Fibroblast of the aortic adventitia (primary cell): ENCODE measurements around the gene ADAMTSL2. TPM values are rescaled to one million over a fixed set of nuclear protein-coding genes. Genes with fewer than 3 reads are reported as not detected.

Experiments
- DNase-seq: peaks from one replicate; pipeline ENCODE4 v3.0.0-alpha.2; 2010; ENCODE audit warnings: low read depth
- H3K4me3 ChIP-seq: 2 replicates; pipeline ENCODE4 v1.5.1; 2011; ENCODE audit warnings: low read depth, mild to moderate bottlenecking, control low read depth, low read length, moderate library complexity
- CTCF ChIP-seq: IDR thresholded peaks from 2 replicates; pipeline ENCODE4 v1.5.1; 2011; ENCODE audit warnings: mild to moderate bottlenecking, low read length, control low read depth, inconsistent platforms; ENCODE audit not compliant: insufficient read depth
- total RNA-seq: library from RNA; depleted of rRNA; stranded (reverse); fragments of >200 nt; gene quantifications from 2 replicates; pipeline ENCODE4 v1.2.3, GENCODE V29; 2012; ENCODE audit warnings: low replicate concordance

ADAMTSL2 gene
- 0.16 TPM in 1 of 2 replicates, not detected in the other for total RNA-seq

- no peak for TF ChIP-seq CTCF
- peak; percentile 45 for DNase-seq
These were observed at the start of gene ADAMTSL2 for GRCh38 chr9:133534346-133535291. Gene ADAMTSL2, plus strand, starts transcription at chr9:133534704. Its CDS starts 2,009 bp downstream, at chr9:133536713.

GRCh38 chr9:133485531-133486260, 48.8 kb upstream of the ADAMTSL2 start:
- no peak for TF ChIP-seq CTCF
- H3K4me3 ChIP-seq = no peak overlapping the region
- DNase-seq = no peak

More at GRCh38 chr9:133534346-133535291, at the start of gene ADAMTSL2:
- no peak within 1 kb of the TSS for H3K4me3 ChIP-seq

GRCh38 chr9:133487331-133487725, 47.2 kb upstream of the ADAMTSL2 start:
- no peak overlapping the region for H3K4me3 ChIP-seq
- no peak for TF ChIP-seq CTCF
- no peak for DNase-seq

GRCh38 chr9:133488686-133489252, 45.7 kb upstream of the ADAMTSL2 start:
- no peak for DNase-seq
- H3K4me3 ChIP-seq = no peak overlapping the region
- no peak for TF ChIP-seq CTCF

GRCh38 chr9:133489253-133490190, 45.0 kb upstream of the ADAMTSL2 start:
- no peak for TF ChIP-seq CTCF
- DNase-seq = no peak
- H3K4me3 ChIP-seq = no peak overlapping the region
